GM12878 (cell line): ENCODE measurements around the gene NR1H4.

Source experiments
- CTCF ChIP-seq, 3 experiments: IDR thresholded peaks in 2 of 3; conservative IDR thresholded peaks in 1 of 3; 2 replicates each; pipeline ENCODE4 v1.5.1; 2011; ENCODE audit warnings: low read depth in 3 of 3, low read length in 3 of 3, mild to moderate bottlenecking in 3 of 3, control low read depth in 2 of 3, moderate library complexity in 2 of 3, inconsistent platforms in 1 of 3, mixed read lengths in 1 of 3; ENCODE audit not compliant: control insufficient read depth in 2 of 3, insufficient read depth in 1 of 3; ENCODE audit errors: extremely low read depth in 1 of 3
- GABPA ChIP-seq: IDR thresholded peaks from 2 replicates; pipeline ENCODE4 v1.6.1; 2014; ENCODE audit warnings: antibody characterized with exemption, low read depth, mild to moderate bottlenecking, inconsistent platforms
- KDM1A ChIP-seq: fragments of 200-600 bp; sonication (generic); IDR thresholded peaks from 2 replicates; pipeline ENCODE4 v1.6.1; 2016; ENCODE audit warnings: borderline replicate concordance
- POLR2A ChIP-seq: IDR thresholded peaks from 2 replicates; pipeline ENCODE4 v1.6.1; 2011; ENCODE audit warnings: low read depth, mild to moderate bottlenecking, low read length
- POLR2AphosphoS5 ChIP-seq: IDR thresholded peaks from 2 replicates; pipeline ENCODE4 v1.6.1; 2011; ENCODE audit warnings: mild to moderate bottlenecking, low read length, inconsistent platforms
- RAD51 ChIP-seq: fragments of 450-650 bp; IDR thresholded peaks from 2 replicates; pipeline ENCODE4 v1.6.1; 2016; ENCODE audit warnings: moderate library complexity, mild to moderate bottlenecking, inconsistent platforms
- TF ChIP-seq, protein P1 (sequence below): IDR thresholded peaks from 2 replicates; pipeline ENCODE4 v1.6.1; 2011; ENCODE audit warnings: low read depth, low read length, improper control_type of control experiment, borderline replicate concordance
- TF ChIP-seq, protein P2 (sequence below): fragments of 150-350 bp; IDR thresholded peaks from 2 replicates; pipeline ENCODE4 v1.6.1; 2016; ENCODE audit warnings: low read depth, low read length

DNA sequence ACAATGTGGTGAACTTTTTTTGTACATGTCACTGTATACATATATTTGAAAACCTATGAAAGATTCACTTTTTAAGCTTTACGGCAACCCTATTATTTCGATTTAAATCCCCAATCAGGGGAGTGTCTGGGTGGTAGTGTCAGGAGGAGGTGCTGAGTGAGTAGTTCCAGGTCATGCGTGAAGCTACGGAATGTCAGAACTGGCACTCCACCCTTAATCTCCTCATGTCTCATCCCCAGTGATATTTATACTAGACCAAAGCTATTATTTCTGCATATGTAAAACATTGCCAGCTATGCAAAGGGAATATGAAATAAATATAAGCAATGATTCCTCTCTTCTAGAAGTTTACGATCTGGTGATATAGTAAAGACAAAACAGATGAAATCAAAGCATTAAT lies 12.3 kb downstream of the NR1H4 start:
- TF ChIP-seq CTCF (IDR thresholded peaks at IDR 0.05 in 2 of 3, conservative IDR thresholded peaks at IDR 0.05 in 1 of 3; ENCODE audit: control insufficient read depth in 2 of 3, extremely low read depth in 1 of 3, insufficient read depth in 1 of 3, low read depth in 3 of 3, low read length in 3 of 3) (no peak), POLR2A (no peak), KDM1A (no peak), RAD51 (no peak), POLR2AphosphoS5 (no peak), GABPA (no peak)
- TF ChIP-seq, protein P1, sequence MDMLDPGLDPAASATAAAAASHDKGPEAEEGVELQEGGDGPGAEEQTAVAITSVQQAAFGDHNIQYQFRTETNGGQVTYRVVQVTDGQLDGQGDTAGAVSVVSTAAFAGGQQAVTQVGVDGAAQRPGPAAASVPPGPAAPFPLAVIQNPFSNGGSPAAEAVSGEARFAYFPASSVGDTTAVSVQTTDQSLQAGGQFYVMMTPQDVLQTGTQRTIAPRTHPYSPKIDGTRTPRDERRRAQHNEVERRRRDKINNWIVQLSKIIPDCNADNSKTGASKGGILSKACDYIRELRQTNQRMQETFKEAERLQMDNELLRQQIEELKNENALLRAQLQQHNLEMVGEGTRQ: no peak
- TF ChIP-seq, protein P2, sequence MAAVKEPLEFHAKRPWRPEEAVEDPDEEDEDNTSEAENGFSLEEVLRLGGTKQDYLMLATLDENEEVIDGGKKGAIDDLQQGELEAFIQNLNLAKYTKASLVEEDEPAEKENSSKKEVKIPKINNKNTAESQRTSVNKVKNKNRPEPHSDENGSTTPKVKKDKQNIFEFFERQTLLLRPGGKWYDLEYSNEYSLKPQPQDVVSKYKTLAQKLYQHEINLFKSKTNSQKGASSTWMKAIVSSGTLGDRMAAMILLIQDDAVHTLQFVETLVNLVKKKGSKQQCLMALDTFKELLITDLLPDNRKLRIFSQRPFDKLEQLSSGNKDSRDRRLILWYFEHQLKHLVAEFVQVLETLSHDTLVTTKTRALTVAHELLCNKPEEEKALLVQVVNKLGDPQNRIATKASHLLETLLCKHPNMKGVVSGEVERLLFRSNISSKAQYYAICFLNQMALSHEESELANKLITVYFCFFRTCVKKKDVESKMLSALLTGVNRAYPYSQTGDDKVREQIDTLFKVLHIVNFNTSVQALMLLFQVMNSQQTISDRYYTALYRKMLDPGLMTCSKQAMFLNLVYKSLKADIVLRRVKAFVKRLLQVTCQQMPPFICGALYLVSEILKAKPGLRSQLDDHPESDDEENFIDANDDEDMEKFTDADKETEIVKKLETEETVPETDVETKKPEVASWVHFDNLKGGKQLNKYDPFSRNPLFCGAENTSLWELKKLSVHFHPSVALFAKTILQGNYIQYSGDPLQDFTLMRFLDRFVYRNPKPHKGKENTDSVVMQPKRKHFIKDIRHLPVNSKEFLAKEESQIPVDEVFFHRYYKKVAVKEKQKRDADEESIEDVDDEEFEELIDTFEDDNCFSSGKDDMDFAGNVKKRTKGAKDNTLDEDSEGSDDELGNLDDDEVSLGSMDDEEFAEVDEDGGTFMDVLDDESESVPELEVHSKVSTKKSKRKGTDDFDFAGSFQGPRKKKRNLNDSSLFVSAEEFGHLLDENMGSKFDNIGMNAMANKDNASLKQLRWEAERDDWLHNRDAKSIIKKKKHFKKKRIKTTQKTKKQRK: no peak
